ENCODE data around the gene FMN1. TPM values are rescaled to one million over a fixed set of nuclear protein-coding genes. Genes with fewer than 3 reads are reported as not detected.

The FMN1 gene
- total RNA-seq, 1 donor from 2014 or later = 1.6 TPM

- Mint-ChIP-seq H3K4me1 (peaks cover 7% of the 10 kb centered on the region), H3K4me3 (no peak overlapping the region), H3K36me3 (no peaks in the 10 kb centered on the region), H3K27me3 (ENCODE audit: low read depth) (no peaks in the 10 kb centered on the region), H3K9me3 (peaks cover 4% of the 10 kb centered on the region), H3K27ac (no peak overlapping the region)
- no peak for DNase-seq (ENCODE audit: low spot score in 2 of 2, unreplicated experiment in 2 of 2)
- TF ChIP-seq CTCF (IDR thresholded peaks at IDR 0.05; ENCODE audit: unreplicated experiment) = no peak
These were observed 100.2 kb downstream of the FMN1 start for GRCh38 chr15:33094336-33094735.

GRCh38 chr15:33093222-33093621 lies 101.3 kb downstream of the FMN1 start:
- no peak for TF ChIP-seq CTCF (IDR thresholded peaks at IDR 0.05; ENCODE audit: unreplicated experiment)
- peaks cover 7% of the 10 kb centered on the region for H3K4me1 Mint-ChIP-seq
- H3K4me3 Mint-ChIP-seq = no peak overlapping the region
- H3K9me3 Mint-ChIP-seq = peaks cover 4% of the 10 kb centered on the region
- no peaks in the 10 kb centered on the region for H3K36me3 Mint-ChIP-seq
- no peak for DNase-seq (ENCODE audit: low spot score in 2 of 2, unreplicated experiment in 2 of 2)
- peaks cover 4% of the 10 kb centered on the region for H3K27me3 Mint-ChIP-seq (ENCODE audit: low read depth)
- H3K27ac Mint-ChIP-seq = no peak overlapping the region

- peaks cover 4% of the 10 kb centered on the region for H3K27me3 Mint-ChIP-seq (ENCODE audit: low read depth)
- TF ChIP-seq CTCF (IDR thresholded peaks at IDR 0.05; ENCODE audit: unreplicated experiment) = no peak
- peaks cover 4% of the 10 kb centered on the region for H3K9me3 Mint-ChIP-seq
- no peak for DNase-seq (ENCODE audit: low spot score in 2 of 2, unreplicated experiment in 2 of 2)
- H3K36me3 Mint-ChIP-seq = no peaks in the 10 kb centered on the region
- H3K4me3 Mint-ChIP-seq = no peak overlapping the region
- no peak overlapping the region for H3K27ac Mint-ChIP-seq
- peaks cover 7% of the 10 kb centered on the region for H3K4me1 Mint-ChIP-seq
These were observed 102.4 kb downstream of the FMN1 start for GRCh38 chr15:33091983-33092693.

- DNase-seq (ENCODE audit: low spot score in 2 of 2, unreplicated experiment in 2 of 2) = no peak
- H3K4me1 Mint-ChIP-seq = peaks cover 7% of the 10 kb centered on the region
- TF ChIP-seq CTCF (IDR thresholded peaks at IDR 0.05; ENCODE audit: unreplicated experiment) = no peak
- no peak overlapping the region for H3K4me3 Mint-ChIP-seq
- H3K27ac Mint-ChIP-seq = peak overlapping the region; percentile 5
- peaks cover 4% of the 10 kb centered on the region for H3K27me3 Mint-ChIP-seq (ENCODE audit: low read depth)
- H3K9me3 Mint-ChIP-seq = no peaks in the 10 kb centered on the region
- H3K36me3 Mint-ChIP-seq = no peaks in the 10 kb centered on the region
These were observed 104.4 kb downstream of the FMN1 start for GRCh38 chr15:33089878-33090757.

GRCh38 chr15:33089165-33089877 lies 105.2 kb downstream of the FMN1 start:
- no peak overlapping the region for H3K4me3 Mint-ChIP-seq
- H3K27me3 Mint-ChIP-seq (ENCODE audit: low read depth) = peaks cover 4% of the 10 kb centered on the region
- H3K4me1 Mint-ChIP-seq = peaks cover 7% of the 10 kb centered on the region
- H3K27ac Mint-ChIP-seq = no peak overlapping the region
- H3K9me3 Mint-ChIP-seq = no peaks in the 10 kb centered on the region
- no peaks in the 10 kb centered on the region for H3K36me3 Mint-ChIP-seq
- DNase-seq (ENCODE audit: low spot score in 2 of 2, unreplicated experiment in 2 of 2) = no peak
- TF ChIP-seq CTCF (IDR thresholded peaks at IDR 0.05; ENCODE audit: unreplicated experiment) = no peak

Data from mesothelial cell of epicardium (in vitro differentiated cells).